ENCODE measurements around the gene PCDH15.

- TF ChIP-seq POLR2A (IDR thresholded peaks at IDR 0.05) = no peak
- no peak for TF ChIP-seq CTCF (IDR thresholded peaks at IDR 0.05)
These were observed 432.0 kb downstream of the PCDH15 start for GRCh38 chr10:54368984-54369383.
